K562 (cell line): Measurements from ENCODE around the gene C10orf53.

Source experiments
- DMBX1 ChIP-seq: fragments of 250-450 bp; sonication (Bioruptor Pico); IDR thresholded peaks from 2 replicates; pipeline ENCODE4 v1.8.0; 2022; ENCODE audit warnings: inconsistent platforms, mild to moderate bottlenecking, moderate library complexity, borderline replicate concordance
- ESRRA ChIP-seq: fragments of 450-650 bp; IDR thresholded peaks from 2 replicates; pipeline ENCODE4 v1.6.1; 2014; ENCODE audit warnings: low read depth, mild to moderate bottlenecking, moderate library complexity, borderline replicate concordance
- FOXA1 ChIP-seq: fragments of 450-650 bp; IDR thresholded peaks from 2 replicates; pipeline ENCODE4 v1.6.1; 2016; ENCODE audit warnings: mild to moderate bottlenecking, borderline replicate concordance
- LEF1 ChIP-seq: fragments of 450-650 bp; IDR thresholded peaks from 2 replicates; pipeline ENCODE4 v1.6.1; 2016; ENCODE audit warnings: mild to moderate bottlenecking
- PHF8 ChIP-seq: fragments of 200-600 bp; sonication (generic); IDR thresholded peaks from 2 replicates; pipeline ENCODE4 v1.6.1; 2012; ENCODE audit warnings: mixed run types, mild to moderate bottlenecking, inconsistent platforms, low read length, moderate library complexity, borderline replicate concordance
- SRF ChIP-seq, 2 experiments: fragments of 250-450, 450-650 bp in 1 of 2; sonication (Bioruptor Pico) in 1 of 2; sonication (generic) in 1 of 2; formaldehyde crosslinking; IDR thresholded peaks; 2 replicates each; pipeline versions ENCODE4 v1.5.0 to v1.5.1; 2020 to 2022; ENCODE audit warnings: mild to moderate bottlenecking in 1 of 2, missing genetic modification reagents in 1 of 2
- TAF1 ChIP-seq: IDR thresholded peaks from 2 replicates; pipeline ENCODE4 v1.6.1; 2011; ENCODE audit warnings: mild to moderate bottlenecking, low read length, moderate library complexity; ENCODE audit not compliant: insufficient read depth, control insufficient read depth, severe bottlenecking; ENCODE audit errors: extremely low read depth
- TF ChIP-seq, protein P1 (sequence below), 2 experiments: IDR thresholded peaks; 2 replicates each; pipeline ENCODE4 v1.6.1; 2011; ENCODE audit warnings: borderline replicate concordance in 1 of 2, control low read depth in 1 of 2, low read depth in 1 of 2, low read length in 1 of 2, mild to moderate bottlenecking in 1 of 2, mixed read lengths in 1 of 2, moderate library complexity in 1 of 2; ENCODE audit not compliant: insufficient read depth in 1 of 2, insufficient read length in 1 of 2, poor library complexity in 1 of 2, severe bottlenecking in 1 of 2; ENCODE audit errors: extremely low read depth in 1 of 2

DNA sequence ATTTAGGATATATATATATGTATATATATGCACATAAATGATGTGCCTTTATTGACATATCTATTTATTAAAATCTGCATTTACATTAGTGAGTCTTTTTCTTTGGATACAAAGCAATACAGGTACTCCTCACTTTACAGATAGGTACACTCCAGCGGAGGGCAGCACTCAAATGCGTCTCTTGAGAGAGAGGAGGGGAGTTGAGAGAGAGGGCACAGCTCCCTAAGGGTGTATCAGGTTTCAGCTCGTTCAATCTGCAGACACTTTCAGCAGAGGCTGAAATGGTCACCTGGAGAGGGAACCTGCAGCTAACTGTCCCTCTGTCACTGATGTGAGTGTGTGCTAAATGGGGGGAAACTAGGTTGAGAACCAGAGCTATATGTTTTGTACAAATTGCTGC is 21.5 kb downstream of the C10orf53 start:
- TF ChIP-seq TAF1 (no peak), PHF8 (no peak), ESRRA (no peak), SRF (CRISPR knock-in tag; IDR thresholded peaks at IDR 0.05) (no peak), LEF1 (no peak), FOXA1 (no peak), DMBX1 (CRISPR knock-in tag) (no peak)
- TF ChIP-seq, protein P1, sequence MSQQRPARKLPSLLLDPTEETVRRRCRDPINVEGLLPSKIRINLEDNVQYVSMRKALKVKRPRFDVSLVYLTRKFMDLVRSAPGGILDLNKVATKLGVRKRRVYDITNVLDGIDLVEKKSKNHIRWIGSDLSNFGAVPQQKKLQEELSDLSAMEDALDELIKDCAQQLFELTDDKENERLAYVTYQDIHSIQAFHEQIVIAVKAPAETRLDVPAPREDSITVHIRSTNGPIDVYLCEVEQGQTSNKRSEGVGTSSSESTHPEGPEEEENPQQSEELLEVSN (IDR thresholded peaks at IDR 0.05; ENCODE audit: borderline replicate concordance in 1 of 2, extremely low read depth in 1 of 2, insufficient read depth in 1 of 2, insufficient read length in 1 of 2, low read depth in 1 of 2, low read length in 1 of 2, poor library complexity in 1 of 2, severe bottlenecking in 1 of 2): no peak
